ENCODE measurements around the gene TMEM132C. TPM values are rescaled to one million over a fixed set of nuclear protein-coding genes. Genes with fewer than 3 reads are reported as not detected.

TMEM132C gene
- total RNA-seq (2021; fragmentation: NEBNext Ultra II Directional; extraction: Animal tissue kit (Norgen Biotek cat#: 25700)) (0.59 and 0.76 TPM in 2 replicates), polyA plus RNA-seq (2011; rRNA removed) (0.23 and 0.52 TPM in 2 replicates), polyA minus RNA-seq (2011; rRNA and poly(A)+ RNA removed) (0.37 and 0.66 TPM in 2 replicates)
- 0.47 TPM for polyA plus RNA-seq (2011; cell fraction: cytosol; rRNA removed)
- 0.60 TPM for polyA plus RNA-seq (2011; cell fraction: nucleus; rRNA removed)
- polyA plus RNA-seq (2012, experiment 1 of 2), result 0.50 to 0.74 TPM (median 0.57 TPM) in 4 replicates
- polyA plus RNA-seq (2012, experiment 2 of 2), result 0.42 TPM
- 0.69 TPM for polyA plus RNA-seq (2013, experiment 1 of 2)
- 0.68 TPM for polyA plus RNA-seq (2013, experiment 2 of 2)
- polyA minus RNA-seq (2011; cell fraction: cytosol; rRNA and poly(A)+ RNA removed), result 0.73 TPM
- 0.90 TPM for polyA minus RNA-seq (2011; cell fraction: nucleus; rRNA and poly(A)+ RNA removed)
- long read RNA-seq, experiment 1, result 0 reads
- long read RNA-seq, experiment 2, partial matches to known transcripts, result 0 of 1 reads
- long read RNA-seq, experiment 2, other reads (novel, unspliced or antisense), result 1 of 1 reads

GRCh38 chr12:128267131-128267622, at the start of gene TMEM132C:
TSS of gene TMEM132C (plus strand) at chr12:128267170. CDS start at chr12:128267403, 233 bp downstream.
- Histone ChIP-seq H2BK5ac (ENCODE audit: low read depth, low read length) (no peak within 1 kb of the TSS), H3K79me2 (ENCODE audit: control insufficient read depth in 1 of 2, insufficient read depth in 2 of 2, low read length in 2 of 2) (no peaks in the 10 kb centered on the region), H3K4me3 (ENCODE audit: extremely low read depth in 1 of 4, insufficient read depth in 2 of 4, low read depth in 3 of 4, low read length in 4 of 4) (peak within 1 kb of the TSS; percentile 33 to 63 (median 55)), H3K36me3 (ENCODE audit: control insufficient read depth in 2 of 4, insufficient read depth in 4 of 4, low read length in 3 of 4) (peaks cover 0 to 2% (median 0%) of the 10 kb centered on the region in 4 experiments; a peak in 1 of 8 replicates), H3K56ac (replicated peaks; ENCODE audit: insufficient read length, low read depth, low read length) (no peak within 1 kb of the TSS), H2AFZ (ENCODE audit: low read length) (peak within 1 kb of the TSS; percentile 71; the same call in 1 of the 2 replicates), H3K23ac (ENCODE audit: insufficient read length) (no peak within 1 kb of the TSS), H4K5ac (ENCODE audit: insufficient read length, low read depth, low read length) (no peak within 1 kb of the TSS), H3K79me1 (ENCODE audit: low read depth, low read length) (no peaks in the 10 kb centered on the region), H2BK12ac (ENCODE audit: low read depth, low read length) (no peak within 1 kb of the TSS), H3K23me2 (ENCODE audit: low read depth, low read length) (peaks cover 13% of the 10 kb centered on the region), H2AK5ac (ENCODE audit: low read depth, low read length) (no peak within 1 kb of the TSS), H2BK20ac (ENCODE audit: low read length) (no peak within 1 kb of the TSS), H3K4me1 (replicated peaks in 1 of 4; ENCODE audit: control insufficient read depth in 3 of 4, insufficient read depth in 4 of 4, low read length in 3 of 4) (peaks cover 3 to 17% (median 12%) of the 10 kb centered on the region in 4 experiments), H3K9me3 (ENCODE audit: insufficient read depth in 2 of 2, low read depth in 1 of 2, low read length in 1 of 2) (peaks cover 0 to 5% of the 10 kb centered on the region in 2 experiments; a peak in 1 of 4 replicates), H3K27me3 (replicated peaks in 1 of 4; ENCODE audit: control insufficient read depth in 3 of 4, extremely low read depth in 1 of 4, insufficient read depth in 3 of 4, low read length in 3 of 4) (peaks cover 30 to 63% (median 59%) of the 10 kb centered on the region in 4 experiments), H2BK15ac (ENCODE audit: low read length) (0 out of 2 replicates have a peak within 1 kb of the TSS, but pooled peaks have one; percentile 75), H4K20me1 (replicated peaks in 1 of 2; ENCODE audit: control insufficient read depth in 1 of 2, insufficient read depth in 2 of 2, low read length in 2 of 2) (peaks cover 0 to 2% of the 10 kb centered on the region in 2 experiments), H4K8ac (ENCODE audit: extremely low read depth, insufficient read depth, low read length) (peak within 1 kb of the TSS; percentile 69), H3K4ac (replicated peaks; ENCODE audit: insufficient read length, low read depth, low read length) (no peak within 1 kb of the TSS), H3K18ac (ENCODE audit: extremely low read depth, low read length) (no peak within 1 kb of the TSS), H4K91ac (replicated peaks; ENCODE audit: insufficient read length, low read length) (no peak within 1 kb of the TSS), H3K9ac (replicated peaks in 1 of 4; ENCODE audit: extremely low read depth in 1 of 4, low read depth in 3 of 4, low read length in 3 of 4) (no peak within 1 kb of the TSS), H3K14ac (ENCODE audit: insufficient read length) (no peak within 1 kb of the TSS), H2BK120ac (replicated peaks; ENCODE audit: low read depth, low read length) (no peak within 1 kb of the TSS), H3K27ac (ENCODE audit: low read depth, low read length) (no peak within 1 kb of the TSS), H3K4me2 (ENCODE audit: insufficient read depth in 1 of 2, low read depth in 2 of 2, low read length in 2 of 2) (peak within 1 kb of the TSS; percentile 94 to 96)
- peak in 1 of 2 experiments; percentile 63 for DNase-seq (ENCODE audit: low read depth in 1 of 2, low spot score in 2 of 2)
- FAIRE-seq, result no peak
- WGBS, 2 experiments (ENCODE audit: extremely low coverage in 1 of 2, insufficient coverage in 1 of 2, insufficient read length in 1 of 2, insufficient replicate concordance in 2 of 2, low coverage in 1 of 2, low lambda C conversion rate in 2 of 2, missing lambda C conversion rate in 1 of 2), result 0% methylated on average over 11 of the region's 73 CpGs; no CpG with 5 or more reads in 1 of the 2 experiments
- CTCF ChIA-PET (ENCODE audit: partially characterized antibody), result interaction anchor here (0.6 to 4.3 kb wide), 6 partner anchors 69 to 121 kb away, joined by 3 to 21 read pairs (median 4); no protein-coding TSS in a partner anchor
- POLR2A ChIA-PET (ENCODE audit: partially characterized antibody), result no interaction called here
- TF ChIP-seq YY1 (IDR thresholded peaks at IDR 0.05; ENCODE audit: low read depth, low read length) (no peak), PHF8 (conservative IDR thresholded peaks at IDR 0.05; ENCODE audit: low read depth, low read length) (no peak), RBBP5 (IDR thresholded peaks at IDR 0.05; ENCODE audit: borderline replicate concordance, low read depth, low read length) (no peak), TBP (IDR thresholded peaks at IDR 0.05; ENCODE audit: low read depth, low read length) (no peak), KDM5A (IDR thresholded peaks at IDR 0.05; ENCODE audit: low read length) (no peak), BACH1 (IDR thresholded peaks at IDR 0.05; ENCODE audit: low read length) (no peak), RFX5 (IDR thresholded peaks at IDR 0.05; ENCODE audit: borderline replicate concordance, low read depth, low read length) (no peak), ATF2 (IDR thresholded peaks at IDR 0.05; ENCODE audit: low read length) (no peak), POLR2A (IDR thresholded peaks at IDR 0.05; ENCODE audit: control extremely low read depth in 1 of 2, low read depth in 2 of 2, low read length in 2 of 2) (no peak), CBX5 (IDR thresholded peaks at IDR 0.05; ENCODE audit: low read depth, low read length) (no peak)
